ENCODE measurements around the gene SH3YL1. TPM values are rescaled to one million over a fixed set of nuclear protein-coding genes. Genes with fewer than 3 reads are reported as not detected.

SH3YL1 gene
- total RNA-seq, 1 donor from 2014 or later: 59.5 TPM

GRCh38 chr2:223971-224760 lies 39.7 kb downstream of the SH3YL1 start:
- DNase-seq (ENCODE audit: low read depth): no peak

- no peak for DNase-seq (ENCODE audit: low read depth)
Observed at GRCh38 chr2:223451-223850, 40.4 kb downstream of the SH3YL1 start.

- DNase-seq (ENCODE audit: low read depth): no peak
Observed at GRCh38 chr2:216068-216467, 47.8 kb downstream of the SH3YL1 start.

GRCh38 chr2:213932-214693 lies 49.7 kb downstream of the SH3YL1 start:
- no peak for DNase-seq (ENCODE audit: low read depth)

- DNase-seq (ENCODE audit: low read depth): no peak
Observed at GRCh38 chr2:211486-212184, 52.2 kb downstream of the SH3YL1 start.

GRCh38 chr2:210660-211059 lies 53.2 kb downstream of the SH3YL1 start:
- peak; percentile 2 for DNase-seq (ENCODE audit: low read depth)

- no peak for DNase-seq (ENCODE audit: low read depth)
Observed at GRCh38 chr2:209470-209869, 54.4 kb downstream of the SH3YL1 start.

GRCh38 chr2:208335-208734 lies 55.5 kb downstream of the SH3YL1 start:
- DNase-seq (ENCODE audit: low read depth): no peak

GRCh38 chr2:203984-204383 lies 59.8 kb downstream of the SH3YL1 start:
- no peak for DNase-seq (ENCODE audit: low read depth)

- DNase-seq (ENCODE audit: low read depth): no peak
Observed at GRCh38 chr2:203401-203800, 60.4 kb downstream of the SH3YL1 start.

GRCh38 chr2:202945-203344 lies 60.9 kb downstream of the SH3YL1 start:
- DNase-seq (ENCODE audit: low read depth): no peak

- DNase-seq (ENCODE audit: low read depth): no peak
Observed at GRCh38 chr2:201648-202433, 62.0 kb downstream of the SH3YL1 start.

GRCh38 chr2:199041-199966 lies 64.5 kb downstream of the SH3YL1 start:
- no peak for DNase-seq (ENCODE audit: low read depth)

- no peak for DNase-seq (ENCODE audit: low read depth)
Observed at GRCh38 chr2:196406-196805, 67.4 kb downstream of the SH3YL1 start.

GRCh38 chr2:195932-196331 lies 67.9 kb downstream of the SH3YL1 start:
- no peak for DNase-seq (ENCODE audit: low read depth)

GRCh38 chr2:193141-193671 lies 70.6 kb downstream of the SH3YL1 start:
- DNase-seq (ENCODE audit: low read depth): peak; percentile 17

- no peak for DNase-seq (ENCODE audit: low read depth)
Observed at GRCh38 chr2:191311-192190, 72.3 kb downstream of the SH3YL1 start.

- no peak for DNase-seq (ENCODE audit: low read depth)
Observed at GRCh38 chr2:187825-188224, 76.0 kb downstream of the SH3YL1 start.

GRCh38 chr2:185221-185620 lies 78.6 kb downstream of the SH3YL1 start:
- peak; percentile 70 for DNase-seq (ENCODE audit: low read depth)
